Pons (tissue), 1 donor: ENCODE measurements around the gene MBNL1.
A peak's percentile ranks its signal among the peaks of the same experiment; 100 is the strongest.
"Not testable (repeated sequence)": the region's sequence is repeated elsewhere in the genome, so short reads cannot be mapped to it uniquely, and the experiment has no call there.

Experiments used
- DNase-seq: peaks from one replicate; pipeline ENCODE4 v3.0.0-alpha.2; 2016; ENCODE audit warnings: low spot score

Gene MBNL1

GRCh38 chr3:152379415-152380042, 110.8 kb downstream of the MBNL1 start:
- DNase-seq: peak; percentile 48

DNA sequence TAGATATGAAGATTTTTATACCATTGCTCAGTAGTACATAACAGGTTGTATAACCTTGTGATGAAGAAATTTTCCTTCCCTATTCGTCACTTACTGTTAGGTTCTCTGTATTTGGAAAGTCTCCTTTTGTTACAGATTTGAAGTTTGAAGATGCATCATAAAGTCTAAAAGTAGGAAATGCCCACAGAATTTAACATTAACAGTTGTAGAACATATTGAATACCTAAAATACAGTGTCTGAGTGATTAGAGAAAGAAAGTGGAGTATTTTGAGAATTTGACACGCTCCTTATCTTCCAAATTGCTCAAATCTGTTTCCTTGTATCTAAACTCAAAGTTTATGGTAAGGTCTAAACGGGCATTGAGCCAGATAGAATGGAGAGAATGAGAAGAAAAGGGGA, 111.3 kb downstream of the MBNL1 start:
- peak; percentile 64 for DNase-seq

- peak; percentile 79 for DNase-seq
These were observed 113.2 kb downstream of the MBNL1 start for GRCh38 chr3:152381881-152382295.

GRCh38 chr3:152382312-152383135, 113.8 kb downstream of the MBNL1 start:
- DNase-seq: peak; percentile 80

DNA sequence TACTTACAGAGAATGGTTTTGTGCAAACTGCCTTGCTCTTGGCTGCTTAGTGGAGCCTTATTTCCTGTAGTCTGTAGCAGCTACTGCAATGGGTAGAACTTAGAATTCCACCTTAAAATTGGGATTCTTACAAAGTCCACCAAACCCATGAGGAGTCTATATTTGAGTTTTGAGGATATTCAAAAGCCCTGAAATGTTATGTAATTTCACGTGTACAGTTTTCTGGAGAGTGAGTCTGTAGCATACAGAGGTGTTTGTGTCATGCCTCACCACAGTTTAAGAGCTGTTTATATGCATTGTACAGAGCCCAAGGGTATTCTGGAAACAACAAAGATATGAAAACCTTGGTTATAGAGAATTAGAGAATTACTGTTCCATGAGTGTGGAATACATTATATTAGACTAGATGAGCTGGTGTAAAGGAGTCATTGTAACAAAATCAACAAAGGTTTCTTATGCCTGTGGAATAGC, 114.4 kb downstream of the MBNL1 start:
- peak; percentile 81 for DNase-seq

DNA sequence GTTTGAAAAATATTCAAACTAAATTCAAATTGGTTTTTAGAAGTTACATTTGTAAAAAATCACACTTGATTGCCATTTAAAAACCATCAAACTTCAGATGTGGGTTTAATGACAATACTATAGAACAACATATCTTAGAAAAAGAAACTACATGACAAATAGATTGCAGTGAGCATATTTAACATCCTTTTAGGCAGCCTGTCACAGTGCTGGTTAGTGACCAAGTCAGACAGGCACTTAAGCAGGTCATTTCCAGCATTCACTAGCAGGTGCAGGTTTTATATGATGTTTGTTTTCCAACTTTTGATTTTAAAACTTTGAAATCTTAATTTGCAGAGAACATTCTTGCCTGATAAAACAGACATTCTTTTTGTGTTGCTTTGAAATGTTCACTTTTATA, 115.7 kb downstream of the MBNL1 start:
- DNase-seq: no peak

DNA sequence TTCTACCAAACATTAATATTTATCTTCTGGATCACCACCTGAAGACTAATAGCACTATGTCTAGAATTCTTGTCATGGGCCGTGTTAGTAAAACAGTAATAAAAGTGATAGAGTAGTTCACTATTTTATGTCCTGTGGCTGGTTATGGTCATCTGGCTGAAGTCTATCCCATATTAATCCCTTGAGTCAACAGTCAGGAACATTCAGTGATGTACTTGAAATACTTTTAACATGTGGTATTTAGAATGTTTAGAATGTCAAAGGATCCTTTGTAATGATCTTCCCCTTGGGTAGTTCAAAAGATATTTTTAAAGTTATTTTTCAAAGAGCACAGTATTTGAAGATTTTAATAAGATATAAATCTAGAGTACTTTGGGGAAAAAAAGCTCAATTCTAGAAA, 117.0 kb downstream of the MBNL1 start:
- no peak for DNase-seq

GRCh38 chr3:152386208-152386607, 117.5 kb downstream of the MBNL1 start:
- no peak for DNase-seq

GRCh38 chr3:152388631-152389030, 119.9 kb downstream of the MBNL1 start:
- no peak for DNase-seq

GRCh38 chr3:152389316-152389934, 120.7 kb downstream of the MBNL1 start:
- no peak for DNase-seq

DNA sequence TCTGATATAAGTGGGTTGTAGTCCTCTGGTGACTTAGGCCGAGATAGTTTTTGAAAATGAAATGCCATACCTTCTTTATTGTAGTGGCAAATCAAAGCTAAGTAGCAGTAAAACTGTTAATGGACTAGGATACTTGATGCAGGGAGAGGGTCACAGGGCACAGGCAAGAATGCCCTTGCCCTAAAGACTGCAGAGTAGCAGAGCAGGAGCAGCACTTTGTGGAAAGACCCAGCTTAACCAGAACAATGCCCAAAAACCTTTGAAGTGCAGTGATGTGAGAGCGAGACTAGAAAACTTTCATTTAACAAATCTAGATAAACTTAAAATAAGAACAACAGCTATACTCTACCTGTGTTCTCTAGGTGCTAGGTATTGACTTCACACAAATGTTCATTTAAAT, 121.9 kb downstream of the MBNL1 start:
- no peak for DNase-seq

DNA sequence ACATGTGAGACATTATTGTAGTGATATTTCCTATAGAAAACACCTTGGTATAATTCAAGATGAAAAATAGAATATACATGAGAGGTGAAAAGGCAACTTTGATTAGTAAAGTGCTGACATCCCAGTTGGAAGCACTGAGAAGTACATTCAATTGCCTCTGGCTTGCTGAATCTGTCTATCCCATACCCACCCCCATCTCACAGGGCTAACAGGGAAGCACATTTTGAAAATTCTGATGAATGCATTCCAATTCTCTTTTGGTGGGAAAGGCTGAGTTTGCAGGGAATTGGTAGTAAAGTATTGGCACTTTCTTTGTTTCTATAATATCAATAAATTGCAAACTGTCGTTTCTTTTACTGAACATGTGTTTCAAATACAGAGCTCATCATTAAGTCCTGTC, 122.9 kb downstream of the MBNL1 start:
- no peak for DNase-seq

DNA sequence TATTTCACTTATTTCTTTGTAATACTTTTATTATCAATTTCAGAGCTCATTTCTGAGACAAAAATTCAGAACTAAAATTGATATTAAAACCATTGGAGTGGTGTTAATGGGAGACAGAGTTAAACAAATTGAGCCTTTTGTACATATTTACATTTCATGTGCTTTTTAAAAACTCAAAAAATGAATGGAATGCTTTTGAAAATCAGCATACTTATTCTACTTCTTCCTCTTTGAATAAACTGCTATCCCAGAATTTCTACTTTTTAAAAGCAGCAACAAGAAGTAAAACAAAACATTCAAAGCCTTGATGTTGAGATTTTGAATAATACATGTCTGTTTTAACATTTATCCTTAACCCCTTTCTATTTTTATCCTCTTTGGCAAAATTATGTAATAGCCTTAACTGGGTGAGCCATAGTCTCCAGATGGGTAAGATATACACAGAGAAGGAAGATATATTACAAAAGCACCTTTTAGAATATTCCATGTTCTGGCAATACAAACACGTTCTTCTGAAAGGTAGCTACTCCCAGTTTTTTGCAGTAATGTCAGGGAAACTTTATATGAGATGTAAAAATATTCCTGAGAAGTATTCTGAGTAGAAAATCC, 123.6 kb downstream of the MBNL1 start:
- no peak for DNase-seq

- no peak for DNase-seq
These were observed 125.5 kb downstream of the MBNL1 start for GRCh38 chr3:152394246-152394645.

DNA sequence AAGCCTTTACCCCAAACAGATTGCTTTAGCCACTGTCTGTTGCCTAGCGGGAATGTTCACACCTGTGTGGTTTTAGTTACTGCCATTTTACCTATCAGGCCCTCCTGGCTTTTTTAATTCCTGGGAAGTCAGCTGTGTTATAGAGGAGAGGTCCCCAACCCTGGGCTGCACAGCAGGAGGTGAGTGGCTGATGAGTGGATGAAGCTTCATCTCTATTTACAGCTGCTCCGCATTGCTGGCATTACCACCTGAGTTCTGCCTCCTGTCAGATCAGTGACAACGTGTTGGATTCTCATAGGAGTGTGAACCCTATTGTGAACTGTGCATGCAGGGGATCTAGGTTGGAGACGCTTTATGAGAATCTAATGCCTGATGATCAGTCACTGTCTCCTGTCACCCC, 127.0 kb downstream of the MBNL1 start:
- DNase-seq: no peak

DNA sequence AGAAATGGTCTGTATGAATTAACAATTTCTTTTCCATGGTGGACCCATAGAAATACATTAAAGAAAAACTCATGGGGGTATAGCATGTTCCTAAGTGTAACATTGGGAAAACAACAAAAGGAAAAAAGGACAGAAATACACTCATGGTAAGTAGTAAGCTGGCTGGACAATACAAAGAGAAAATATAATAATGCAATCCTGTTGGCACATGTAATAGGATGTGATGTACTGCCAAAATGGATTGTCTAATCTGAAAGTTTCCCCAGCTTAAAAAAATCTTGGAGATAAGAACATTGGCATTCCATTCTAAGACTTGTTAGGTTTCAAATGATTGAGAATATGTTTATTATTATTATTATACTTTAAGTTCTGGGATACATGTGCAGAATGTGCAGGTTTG, 128.1 kb downstream of the MBNL1 start:
- no peak for DNase-seq

GRCh38 chr3:152397348-152397747, 128.6 kb downstream of the MBNL1 start:
- not testable (repeated sequence) for DNase-seq

GRCh38 chr3:152398495-152398894, 129.8 kb downstream of the MBNL1 start:
- no peak for DNase-seq

- DNase-seq: no peak
These were observed 130.6 kb downstream of the MBNL1 start for GRCh38 chr3:152399374-152399773.

- no peak for DNase-seq
These were observed 132.2 kb downstream of the MBNL1 start for GRCh38 chr3:152400887-152401286.

- DNase-seq: no peak
These were observed 134.1 kb downstream of the MBNL1 start for GRCh38 chr3:152402695-152403451.

DNA sequence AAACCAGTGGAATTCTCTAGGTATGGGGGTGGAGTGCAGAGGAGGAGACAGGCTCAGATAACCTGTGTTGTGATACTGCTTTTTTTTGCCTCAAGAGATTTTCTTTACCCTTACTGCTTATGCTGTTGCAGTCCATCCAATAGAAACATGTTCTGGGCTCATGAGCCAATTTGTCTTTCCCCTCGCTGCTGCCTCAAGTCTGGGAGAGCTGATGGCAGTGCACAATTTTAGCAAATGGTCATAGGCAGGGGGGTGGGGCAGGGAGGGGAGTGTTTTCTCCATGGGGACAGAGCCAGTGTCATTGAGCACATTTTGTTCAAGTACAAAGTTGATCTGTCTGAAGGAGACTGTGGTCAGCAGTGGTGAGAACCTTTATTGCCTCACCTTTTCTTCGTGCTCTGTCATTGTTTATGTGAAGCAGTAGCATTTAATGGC, 134.9 kb downstream of the MBNL1 start:
- DNase-seq: no peak
